ENCODE results near the gene MPEG1. TPM values are rescaled to one million over a fixed set of nuclear protein-coding genes. Genes with fewer than 3 reads are reported as not detected.

The MPEG1 gene
- total and polyA plus RNA-seq, 11 donors = 1.4 to 78.6 (median 6.4) TPM

DNA sequence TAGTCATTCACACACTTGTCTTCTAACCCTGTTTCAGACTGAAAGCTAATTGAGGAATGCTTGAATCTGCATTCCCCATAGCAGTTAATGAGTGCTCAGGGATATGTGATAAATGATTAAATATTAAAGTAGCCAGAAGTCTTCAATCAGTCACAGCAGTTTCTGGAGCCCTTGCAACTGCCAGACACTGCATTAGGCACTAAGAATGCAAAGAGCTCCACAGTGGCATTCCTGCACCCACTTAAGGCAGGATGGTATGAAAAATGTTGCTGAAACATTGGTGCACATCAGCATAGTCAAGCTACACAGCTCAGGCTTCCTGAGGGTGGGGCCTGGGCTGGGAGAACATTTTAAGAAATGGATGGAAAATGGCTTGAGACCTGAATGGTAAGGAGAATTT lies 34.3 kb downstream of the MPEG1 start:
- Histone ChIP-seq H3K4me1 (peaks cover 0 to 15% (median 2%) of the 10 kb centered on the region in 12 donors), H3K36me3 (peaks cover 0 to 14% (median 5%) of the 10 kb centered on the region in 9 donors), H3K27ac (no peak overlapping the region), H3K27me3 (no peaks in the 10 kb centered on the region), H3K4me3 (no peak overlapping the region), H3K9me3 (peaks cover 0 to 9% (median 2%) of the 10 kb centered on the region in 12 donors)
- ATAC-seq (no peak), DNase-seq (no peak)
- TF ChIP-seq, protein P1, sequence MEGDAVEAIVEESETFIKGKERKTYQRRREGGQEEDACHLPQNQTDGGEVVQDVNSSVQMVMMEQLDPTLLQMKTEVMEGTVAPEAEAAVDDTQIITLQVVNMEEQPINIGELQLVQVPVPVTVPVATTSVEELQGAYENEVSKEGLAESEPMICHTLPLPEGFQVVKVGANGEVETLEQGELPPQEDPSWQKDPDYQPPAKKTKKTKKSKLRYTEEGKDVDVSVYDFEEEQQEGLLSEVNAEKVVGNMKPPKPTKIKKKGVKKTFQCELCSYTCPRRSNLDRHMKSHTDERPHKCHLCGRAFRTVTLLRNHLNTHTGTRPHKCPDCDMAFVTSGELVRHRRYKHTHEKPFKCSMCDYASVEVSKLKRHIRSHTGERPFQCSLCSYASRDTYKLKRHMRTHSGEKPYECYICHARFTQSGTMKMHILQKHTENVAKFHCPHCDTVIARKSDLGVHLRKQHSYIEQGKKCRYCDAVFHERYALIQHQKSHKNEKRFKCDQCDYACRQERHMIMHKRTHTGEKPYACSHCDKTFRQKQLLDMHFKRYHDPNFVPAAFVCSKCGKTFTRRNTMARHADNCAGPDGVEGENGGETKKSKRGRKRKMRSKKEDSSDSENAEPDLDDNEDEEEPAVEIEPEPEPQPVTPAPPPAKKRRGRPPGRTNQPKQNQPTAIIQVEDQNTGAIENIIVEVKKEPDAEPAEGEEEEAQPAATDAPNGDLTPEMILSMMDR (IDR thresholded peaks at IDR 0.05) = no peak
- TF ChIP-seq POLR2A (IDR thresholded peaks at IDR 0.05) = no peak
- intact Hi-C loops (cut with DNase I) = loop anchor here in 2 of 10 donors (10.0 kb wide), 2 partner anchors 246 to 256 kb away; partner anchors contain the start of genes OR5A1 (in 1 of the 2) and OR5A2 (in 1 of the 2)

DNA sequence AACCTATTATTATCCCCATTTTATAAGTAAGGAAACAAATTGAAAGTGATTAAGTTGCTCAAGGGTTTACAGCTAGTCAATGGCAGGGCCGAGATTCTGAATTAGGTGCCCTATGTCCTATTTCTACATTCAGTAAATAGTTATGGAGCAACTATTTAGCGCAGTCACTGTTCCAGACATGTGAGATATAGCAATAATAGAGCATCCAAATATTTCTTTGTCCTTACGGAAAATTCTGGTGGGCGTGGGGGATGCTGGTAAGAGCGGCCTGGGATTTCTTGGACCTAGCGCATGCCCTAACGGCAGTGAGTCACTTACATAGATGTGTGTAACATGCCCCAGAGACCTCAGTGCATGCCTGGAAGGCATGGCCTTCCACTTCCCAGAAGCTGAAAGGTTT lies 36.4 kb downstream of the MPEG1 start:
- Histone ChIP-seq H3K4me1 (peaks cover 0 to 25% (median 10%) of the 10 kb centered on the region in 12 donors), H3K9me3 (peaks cover 0 to 9% (median 2%) of the 10 kb centered on the region in 12 donors), H3K27me3 (no peaks in the 10 kb centered on the region), H3K27ac (no peak overlapping the region), H3K36me3 (no peaks in the 10 kb centered on the region), H3K4me3 (no peak overlapping the region)
- ATAC-seq = no peak
- DNase-seq = no peak
- TF ChIP-seq POLR2A (IDR thresholded peaks at IDR 0.05) = no peak
- TF ChIP-seq, protein P1 (IDR thresholded peaks at IDR 0.05) = no peak
- 86 to 92% (median 87%) methylated on average over 7 of the region's 7 CpGs for WGBS, 4 donors
- intact Hi-C loops (cut with DNase I) = loop anchor here in 2 of 10 donors (10.0 kb wide), 2 partner anchors 248 to 258 kb away; partner anchors contain the start of genes OR5A1 (in 1 of the 2) and OR5A2 (in 1 of the 2)

DNA sequence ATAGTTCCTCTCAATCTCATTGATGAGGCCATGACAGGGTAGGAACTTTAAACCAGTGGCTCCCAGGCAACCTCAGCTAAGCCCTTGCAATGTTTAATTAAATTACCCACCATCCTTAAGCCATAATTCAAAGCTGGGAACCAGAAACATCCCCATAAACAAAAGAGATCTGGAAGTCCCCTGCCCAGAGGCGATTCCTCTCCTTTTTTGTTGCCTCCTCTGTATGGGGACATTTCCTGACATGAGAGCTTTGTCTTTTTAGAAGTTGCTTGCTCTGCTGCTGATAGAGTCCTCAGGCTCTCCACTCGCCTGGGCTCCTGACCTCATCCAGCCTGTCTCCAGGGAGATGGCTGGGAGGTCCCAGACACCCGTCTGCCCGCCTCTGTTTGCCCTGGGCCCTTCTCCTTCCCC lies 37.6 kb downstream of the MPEG1 start:
- Histone ChIP-seq H3K27me3 (no peaks in the 10 kb centered on the region), H3K4me1 (peaks cover 0 to 27% (median 10%) of the 10 kb centered on the region in 12 donors), H3K4me3 (no peak overlapping the region), H3K36me3 (no peaks in the 10 kb centered on the region), H3K27ac (peak overlapping the region in 1 of 12 donors; percentile 13), H3K9me3 (peaks cover 0 to 9% (median 2%) of the 10 kb centered on the region in 12 donors)
- DNase-seq (peak in 1 of 5 donors; percentile 51), ATAC-seq (no peak)
- intact Hi-C loops (cut with DNase I) = loop anchor here in 3 of 10 donors (2.0 to 10.0 kb wide), 3 partner anchors 30 to 260 kb away; partner anchors contain the start of genes OR5A1 (in 1 of the 3) and OR5A2 (in 1 of the 3)
- WGBS, 4 donors = 50 to 57% (median 54%) methylated on average over 4 of the region's 4 CpGs
- TF ChIP-seq POLR2A (IDR thresholded peaks at IDR 0.05) = no peak
- TF ChIP-seq, protein P1 (IDR thresholded peaks at IDR 0.05) = no peak

DNA sequence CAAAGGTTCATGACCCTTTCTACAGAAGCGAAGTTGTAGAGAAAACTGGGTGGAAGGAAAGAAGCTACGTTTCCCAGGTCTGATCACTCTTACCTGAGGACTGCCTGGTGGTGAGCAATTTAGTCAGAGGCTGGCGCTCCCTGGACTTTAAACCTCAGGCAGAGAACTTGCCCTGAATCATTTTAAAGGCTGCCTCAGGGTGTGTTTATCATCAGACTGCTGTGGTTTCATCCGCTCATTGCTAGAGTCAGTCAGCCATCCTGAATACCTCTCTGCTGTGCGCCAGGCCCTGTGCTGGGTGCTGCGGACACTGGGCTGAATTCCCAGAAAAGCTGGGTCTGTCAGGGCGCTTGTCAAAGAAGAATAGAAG lies 38.1 kb downstream of the MPEG1 start:
- peak overlapping the region in 1 of 12 donors; percentile 13 for H3K27ac ChIP-seq
- no peak overlapping the region for H3K4me3 ChIP-seq
- no peaks in the 10 kb centered on the region for H3K36me3 ChIP-seq
- 79 to 91% (median 82%) methylated on average over 7 of the region's 7 CpGs for whole genome bisulfite sequencing, 4 donors
- H3K4me1 ChIP-seq = peaks cover 0 to 27% (median 10%) of the 10 kb centered on the region in 12 donors
- intact Hi-C loops (cut with DNase I) = loop anchor here in 8 of 10 donors (2.0 to 10.0 kb wide), 6 partner anchors 30 to 260 kb away; partner anchors contain the start of genes OR5A2 (in 2 of the 8) and OR5A1 (in 1 of the 8)
- DNase-seq (no peak), ATAC-seq (no peak)
- H3K27me3 ChIP-seq = no peaks in the 10 kb centered on the region
- peaks cover 0 to 9% (median 2%) of the 10 kb centered on the region in 12 donors for H3K9me3 ChIP-seq
- TF ChIP-seq, protein P1 (IDR thresholded peaks at IDR 0.05) = no peak
